SIG-M5 (cell line): ENCODE measurements around the gene DENND1A.
"Not testable (repeated sequence)": the region's sequence is repeated elsewhere in the genome, so short reads cannot be mapped to it uniquely, and the experiment has no call there.

Experiments used
- DNase-seq: peaks from one replicate; lab custom pipeline; 2025; lab: John Stamatoyannopoulos, UW

DENND1A gene

GRCh38 chr9:123815856-123816255 lies 114.1 kb downstream of the DENND1A start:
- DNase-seq, result not testable (repeated sequence)

- no peak for DNase-seq
Observed at GRCh38 chr9:123814496-123814895, 115.4 kb downstream of the DENND1A start.

GRCh38 chr9:123812984-123813383 lies 116.9 kb downstream of the DENND1A start:
- DNase-seq, result no peak

DNA sequence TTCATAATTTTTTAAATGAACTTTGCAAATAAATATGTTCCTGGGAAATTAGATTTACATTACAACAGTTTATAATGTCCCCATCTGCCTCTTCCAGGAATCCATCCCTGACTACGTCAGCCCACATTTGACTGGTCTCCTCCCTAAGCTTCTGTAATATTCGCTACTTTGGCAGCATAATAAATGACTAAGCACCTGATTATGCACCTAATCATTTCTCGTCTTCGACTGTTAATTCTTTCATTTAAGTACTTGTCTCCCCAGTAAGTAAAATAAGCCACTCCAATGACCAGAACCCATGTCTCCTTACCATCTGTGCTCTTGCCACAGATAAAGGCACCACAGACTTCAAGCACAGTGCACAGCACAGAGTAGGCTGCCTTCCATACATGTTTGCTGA lies 122.7 kb downstream of the DENND1A start:
- DNase-seq, result no peak

DNA sequence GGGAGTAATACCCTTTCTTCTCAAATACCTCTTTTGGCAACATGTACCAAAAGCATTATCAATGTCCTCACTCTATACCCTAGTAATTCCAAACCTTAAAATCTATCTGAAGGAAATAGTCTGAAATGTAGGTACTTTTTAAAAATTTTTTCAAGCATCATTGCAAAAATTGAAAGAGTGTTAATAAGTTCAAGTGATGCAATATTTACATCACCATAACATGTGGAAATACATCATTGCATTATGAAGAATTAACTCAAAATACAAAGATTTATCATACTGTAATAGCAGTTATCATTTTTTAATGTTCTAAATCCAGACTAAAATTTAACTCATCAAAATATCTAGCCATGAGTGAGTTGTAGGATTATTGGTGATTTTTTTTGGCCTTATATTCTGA lies 123.1 kb downstream of the DENND1A start:
- no peak for DNase-seq

- no peak for DNase-seq
Observed at GRCh38 chr9:123798195-123798594, 131.7 kb downstream of the DENND1A start.

- no peak for DNase-seq
Observed at GRCh38 chr9:123796618-123797484, 133.1 kb downstream of the DENND1A start.

GRCh38 chr9:123796094-123796493 lies 133.8 kb downstream of the DENND1A start:
- no peak for DNase-seq

DNA sequence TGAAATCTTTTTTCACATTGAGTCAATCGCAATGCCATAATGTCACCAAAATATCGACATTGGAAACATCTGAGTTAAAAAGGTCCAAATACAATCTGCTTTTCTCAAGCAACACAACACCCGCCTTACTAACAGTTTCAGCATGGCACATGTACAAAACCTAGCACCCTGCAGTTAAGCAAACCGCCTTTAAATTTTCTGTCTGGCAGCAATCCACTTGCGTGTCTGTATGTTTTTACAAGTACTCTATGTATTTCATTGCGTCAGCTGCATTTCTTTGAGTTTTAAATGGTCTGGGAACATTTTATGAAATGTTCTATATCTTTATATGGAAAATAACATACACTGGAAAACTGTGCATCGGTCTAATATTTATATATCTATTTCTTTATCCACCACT lies 134.6 kb downstream of the DENND1A start:
- no peak for DNase-seq

DNA sequence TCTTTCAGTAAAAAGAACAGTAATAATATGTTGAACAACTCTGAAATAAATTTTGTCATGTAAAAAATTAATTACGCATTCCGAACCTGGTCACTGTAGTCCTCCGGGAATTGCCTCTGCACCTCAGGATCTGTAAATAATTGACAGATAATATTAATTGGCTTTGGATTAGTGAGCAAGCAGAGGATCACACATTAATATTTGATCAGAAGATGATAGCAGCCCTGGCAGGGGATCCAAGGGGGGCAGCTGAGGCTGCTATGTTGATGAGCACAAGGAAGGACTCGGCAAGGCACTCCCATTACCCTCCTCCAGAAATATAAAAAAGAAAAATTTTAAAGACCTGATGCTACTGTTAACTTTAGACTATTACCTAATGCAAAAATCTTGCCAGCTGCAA lies 137.4 kb downstream of the DENND1A start:
- DNase-seq, result no peak

DNA sequence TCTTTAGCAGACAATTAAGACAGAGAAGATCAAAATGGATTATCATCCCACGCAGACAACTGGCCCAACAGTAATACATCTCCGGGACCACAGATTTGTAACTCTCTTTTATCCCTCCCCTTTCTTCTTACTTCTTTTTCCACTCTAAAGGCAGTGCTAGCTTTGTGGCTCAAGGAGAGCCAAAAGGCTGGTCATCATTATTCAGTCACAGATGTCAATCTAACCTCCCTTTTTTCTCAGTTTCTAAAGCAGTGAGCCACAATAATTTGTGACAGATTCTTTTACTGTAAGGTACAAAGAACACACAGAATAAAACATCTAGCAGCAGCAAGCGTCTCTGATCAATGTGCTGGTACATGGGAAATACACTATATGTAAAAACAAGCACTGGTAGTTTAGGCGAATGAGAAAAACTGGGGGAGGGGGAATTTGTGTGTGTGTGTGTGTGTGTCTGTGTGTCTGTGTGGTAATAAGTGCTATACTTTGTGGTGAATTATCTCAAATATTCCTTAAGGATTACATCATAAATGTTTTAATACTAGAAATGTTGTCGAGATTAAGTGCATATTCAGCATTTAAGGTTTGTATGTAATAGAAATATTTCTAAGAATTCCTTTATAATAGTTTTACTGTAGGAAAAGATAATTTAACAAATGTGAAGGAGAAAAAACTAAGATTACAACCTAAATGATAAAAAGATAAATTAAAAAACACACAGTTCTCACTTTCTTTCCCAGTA lies 140.2 kb downstream of the DENND1A start:
- DNase-seq, result no peak

DNA sequence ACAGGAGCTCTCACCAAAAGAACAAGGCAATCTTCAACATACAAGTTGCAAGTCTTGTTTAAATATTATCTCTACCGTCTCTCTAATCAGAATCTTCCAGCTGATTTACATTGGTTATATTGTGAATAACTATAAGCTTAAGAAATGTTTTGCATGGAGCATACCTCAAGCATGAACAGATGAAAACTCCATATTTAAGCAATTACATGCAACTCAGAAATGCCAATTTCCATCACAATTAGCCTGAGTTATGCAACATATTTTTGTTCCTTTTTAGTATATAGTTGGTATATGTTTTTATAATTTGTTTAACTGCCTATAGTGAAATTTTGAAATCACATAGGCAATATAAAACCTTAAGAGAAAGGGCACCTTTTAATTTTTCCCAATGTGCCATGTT lies 142.5 kb downstream of the DENND1A start:
- no peak for DNase-seq

GRCh38 chr9:123784518-123784917 lies 145.4 kb downstream of the DENND1A start:
- DNase-seq, result no peak

DNA sequence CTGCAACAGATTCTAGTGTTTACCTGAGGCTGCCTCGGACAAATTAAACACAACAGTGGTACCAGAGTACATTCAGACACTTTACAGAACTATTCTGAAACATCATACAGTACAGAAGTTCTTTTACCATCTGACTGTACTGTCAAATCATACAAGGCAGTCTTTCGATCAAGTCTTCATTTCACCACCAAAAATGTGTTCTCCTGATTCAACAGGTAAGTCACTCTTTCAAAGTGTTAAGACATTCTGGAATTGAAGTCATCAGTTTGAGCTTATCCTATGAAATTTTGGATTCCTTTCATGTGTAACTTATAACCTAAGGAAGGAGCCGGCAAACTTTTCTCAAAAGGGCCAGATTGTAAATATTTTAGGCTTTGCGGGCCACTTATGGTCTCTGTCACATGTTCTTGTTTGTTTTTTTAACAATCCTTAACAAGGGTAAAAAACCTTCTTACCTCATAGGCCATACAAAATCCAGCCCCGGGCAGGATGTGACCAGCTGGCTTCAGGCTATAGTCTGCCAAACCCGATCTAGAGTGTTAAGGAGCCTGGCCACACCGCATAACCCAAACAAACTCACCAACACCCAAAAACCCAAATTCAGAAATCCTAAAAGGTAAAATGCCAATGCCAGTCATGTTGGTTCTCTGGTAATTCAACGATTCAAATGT lies 151.6 kb downstream of the DENND1A start:
- no peak for DNase-seq

GRCh38 chr9:123776708-123777537 lies 153.0 kb downstream of the DENND1A start:
- no peak for DNase-seq

DNA sequence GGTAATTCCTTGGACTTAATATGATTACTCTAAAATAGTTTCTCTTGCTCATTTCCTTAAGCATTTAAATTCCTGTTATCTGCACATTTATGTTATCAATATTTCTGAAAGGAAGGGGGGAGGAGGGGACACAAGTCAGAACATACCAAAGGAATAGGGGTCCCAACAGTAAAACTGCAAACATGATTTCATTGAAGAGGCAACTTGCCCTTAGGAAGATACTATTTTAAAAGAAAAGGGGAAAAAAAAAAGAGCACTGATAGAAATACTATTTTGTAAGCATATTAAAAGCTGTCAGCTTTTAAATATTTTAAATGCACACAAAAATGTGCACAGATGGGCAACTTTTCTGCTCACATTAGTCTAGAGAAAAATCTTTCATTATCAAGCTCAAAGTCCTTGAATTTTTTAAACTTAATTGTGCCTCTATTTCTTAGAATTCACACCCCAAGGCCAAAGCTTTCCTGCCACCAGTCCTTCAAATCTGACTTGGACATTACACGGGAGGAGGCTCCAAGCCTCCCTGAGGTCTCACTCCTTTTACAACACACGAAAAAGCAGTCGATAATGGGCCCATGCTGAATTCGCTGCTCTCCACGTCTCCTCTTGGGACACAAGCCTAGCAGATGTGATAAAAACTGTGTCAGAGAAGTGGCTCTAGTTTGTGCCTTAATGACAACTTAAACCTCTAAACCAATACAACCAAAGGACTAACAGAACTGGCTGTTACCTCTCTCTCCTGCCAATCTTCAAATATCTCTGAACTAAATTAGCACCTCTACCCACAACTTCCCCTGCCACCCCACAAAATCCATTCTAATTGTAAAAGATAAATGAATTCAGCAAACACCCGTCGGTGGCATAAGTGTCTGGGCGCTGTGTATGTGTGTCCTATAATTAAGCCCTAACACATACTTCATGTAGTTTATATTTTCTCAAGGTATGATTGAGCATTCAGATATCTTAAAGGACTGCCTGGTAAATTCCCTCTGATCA lies 154.3 kb downstream of the DENND1A start:
- DNase-seq, result no peak

- no peak for DNase-seq
Observed at GRCh38 chr9:123773783-123774182, 156.1 kb downstream of the DENND1A start.

- DNase-seq, result no peak
Observed at GRCh38 chr9:123772967-123773366, 157.0 kb downstream of the DENND1A start.

GRCh38 chr9:123772374-123772773 lies 157.6 kb downstream of the DENND1A start:
- no peak for DNase-seq

- no peak for DNase-seq
Observed at GRCh38 chr9:123771690-123772089, 158.2 kb downstream of the DENND1A start.

DNA sequence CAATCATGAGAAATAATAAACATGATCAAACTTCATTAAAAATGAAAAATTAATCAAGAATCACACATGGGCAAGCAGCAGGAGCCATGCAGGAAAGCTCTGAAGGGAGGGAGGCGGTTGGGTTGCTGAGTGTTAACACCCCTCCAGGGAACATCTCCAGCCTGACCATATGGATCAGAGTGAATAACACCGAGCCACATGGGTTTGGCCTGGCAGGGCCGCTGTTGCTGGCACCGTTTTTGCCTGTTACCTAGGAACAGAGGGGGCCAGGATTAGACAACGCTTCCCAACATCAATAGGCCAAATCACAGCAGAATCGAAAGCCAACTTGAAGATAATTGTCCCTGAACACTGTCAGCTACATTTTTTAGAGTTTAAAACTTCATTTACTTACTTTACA lies 160.2 kb downstream of the DENND1A start:
- DNase-seq, result no peak
